ENCODE data around the gene BCAR3.

The BCAR3 gene

GRCh38 chr1:93585059-93585966, 96.3 kb downstream of the BCAR3 start:
- no peak overlapping the region for H3K27ac Mint-ChIP-seq
- ATAC-seq (ENCODE audit: low read depth) (no peak), DNase-seq (ENCODE audit: low spot score in 2 of 2) (no peak)
- H3K9me3 Mint-ChIP-seq = no peaks in the 10 kb centered on the region
- no peak overlapping the region for H3K4me3 Mint-ChIP-seq
- H3K4me1 Mint-ChIP-seq = no peaks in the 10 kb centered on the region
- peaks cover 17% of the 10 kb centered on the region for H3K36me3 Mint-ChIP-seq
- no peaks in the 10 kb centered on the region for H3K27me3 Mint-ChIP-seq

GRCh38 chr1:93584261-93585003, 97.2 kb downstream of the BCAR3 start:
- Mint-ChIP-seq H3K36me3 (peaks cover 14% of the 10 kb centered on the region), H3K4me3 (no peak overlapping the region), H3K27ac (no peak overlapping the region), H3K4me1 (no peaks in the 10 kb centered on the region), H3K9me3 (no peaks in the 10 kb centered on the region), H3K27me3 (no peaks in the 10 kb centered on the region)
- DNase-seq (ENCODE audit: low spot score in 2 of 2) (no peak), ATAC-seq (ENCODE audit: low read depth) (no peak)

- peaks cover 3% of the 10 kb centered on the region for H3K36me3 Mint-ChIP-seq
- DNase-seq (ENCODE audit: low spot score in 2 of 2) (no peak), ATAC-seq (ENCODE audit: low read depth) (no peak)
- no peaks in the 10 kb centered on the region for H3K27me3 Mint-ChIP-seq
- no peaks in the 10 kb centered on the region for H3K9me3 Mint-ChIP-seq
- H3K27ac Mint-ChIP-seq = no peak overlapping the region
- H3K4me1 Mint-ChIP-seq = no peaks in the 10 kb centered on the region
- H3K4me3 Mint-ChIP-seq = no peak overlapping the region
Measured at GRCh38 chr1:93581917-93582850, 99.5 kb downstream of the BCAR3 start.

GRCh38 chr1:93579891-93580290, 101.7 kb downstream of the BCAR3 start:
- H3K4me3 Mint-ChIP-seq = no peak overlapping the region
- DNase-seq (ENCODE audit: low spot score in 2 of 2) (no peak), ATAC-seq (ENCODE audit: low read depth) (no peak)
- H3K9me3 Mint-ChIP-seq = no peaks in the 10 kb centered on the region
- no peak overlapping the region for H3K27ac Mint-ChIP-seq
- H3K4me1 Mint-ChIP-seq = no peaks in the 10 kb centered on the region
- peaks cover 9% of the 10 kb centered on the region for H3K36me3 Mint-ChIP-seq
- H3K27me3 Mint-ChIP-seq = no peaks in the 10 kb centered on the region

- DNase-seq (ENCODE audit: low spot score in 2 of 2) = no peak
- Mint-ChIP-seq H3K27ac (no peak overlapping the region), H3K36me3 (peaks cover 12% of the 10 kb centered on the region), H3K27me3 (no peaks in the 10 kb centered on the region), H3K9me3 (no peaks in the 10 kb centered on the region), H3K4me1 (no peaks in the 10 kb centered on the region), H3K4me3 (no peak overlapping the region)
- no peak for ATAC-seq (ENCODE audit: low read depth)
Measured at GRCh38 chr1:93578911-93579825, 102.5 kb downstream of the BCAR3 start.

- H3K4me3 Mint-ChIP-seq = no peak overlapping the region
- H3K27me3 Mint-ChIP-seq = no peaks in the 10 kb centered on the region
- peaks cover 10% of the 10 kb centered on the region for H3K36me3 Mint-ChIP-seq
- DNase-seq (ENCODE audit: low spot score in 2 of 2) (no peak), ATAC-seq (ENCODE audit: low read depth) (no peak)
- no peak overlapping the region for H3K27ac Mint-ChIP-seq
- no peaks in the 10 kb centered on the region for H3K4me1 Mint-ChIP-seq
- no peaks in the 10 kb centered on the region for H3K9me3 Mint-ChIP-seq
Measured at GRCh38 chr1:93578433-93578830, 103.2 kb downstream of the BCAR3 start.

GRCh38 chr1:93577536-93578432, 103.9 kb downstream of the BCAR3 start:
- Mint-ChIP-seq H3K27ac (no peak overlapping the region), H3K27me3 (no peaks in the 10 kb centered on the region), H3K4me3 (no peak overlapping the region), H3K4me1 (no peaks in the 10 kb centered on the region), H3K9me3 (no peaks in the 10 kb centered on the region), H3K36me3 (peaks cover 13% of the 10 kb centered on the region)
- DNase-seq (ENCODE audit: low spot score in 2 of 2) (no peak), ATAC-seq (ENCODE audit: low read depth) (no peak)

- ATAC-seq (ENCODE audit: low read depth) (no peak), DNase-seq (ENCODE audit: low spot score in 2 of 2) (no peak)
- Mint-ChIP-seq H3K36me3 (peaks cover 16% of the 10 kb centered on the region), H3K9me3 (no peaks in the 10 kb centered on the region), H3K27ac (peak overlapping the region; percentile 12), H3K4me1 (no peaks in the 10 kb centered on the region), H3K4me3 (no peak overlapping the region), H3K27me3 (no peaks in the 10 kb centered on the region)
Measured at GRCh38 chr1:93576746-93577145, 104.9 kb downstream of the BCAR3 start.

GRCh38 chr1:93576346-93576745, 105.3 kb downstream of the BCAR3 start:
- H3K9me3 Mint-ChIP-seq = no peaks in the 10 kb centered on the region
- no peak for ATAC-seq (ENCODE audit: low read depth)
- no peak for DNase-seq (ENCODE audit: low spot score in 2 of 2)
- no peaks in the 10 kb centered on the region for H3K27me3 Mint-ChIP-seq
- peaks cover 16% of the 10 kb centered on the region for H3K36me3 Mint-ChIP-seq
- no peak overlapping the region for H3K4me3 Mint-ChIP-seq
- H3K4me1 Mint-ChIP-seq = no peaks in the 10 kb centered on the region
- H3K27ac Mint-ChIP-seq = peak overlapping the region; percentile 12

- Mint-ChIP-seq H3K9me3 (no peaks in the 10 kb centered on the region), H3K36me3 (peaks cover 16% of the 10 kb centered on the region), H3K27me3 (no peaks in the 10 kb centered on the region), H3K27ac (no peak overlapping the region), H3K4me3 (no peak overlapping the region), H3K4me1 (no peaks in the 10 kb centered on the region)
- no peak for ATAC-seq (ENCODE audit: low read depth)
- DNase-seq (ENCODE audit: low spot score in 2 of 2) = no peak
Measured at GRCh38 chr1:93575621-93576284, 105.9 kb downstream of the BCAR3 start.

- ATAC-seq (ENCODE audit: low read depth) (no peak), DNase-seq (ENCODE audit: low spot score in 2 of 2) (no peak)
- Mint-ChIP-seq H3K27ac (no peak overlapping the region), H3K27me3 (no peaks in the 10 kb centered on the region), H3K9me3 (no peaks in the 10 kb centered on the region), H3K4me3 (no peak overlapping the region), H3K4me1 (no peaks in the 10 kb centered on the region), H3K36me3 (peaks cover 16% of the 10 kb centered on the region)
Measured at GRCh38 chr1:93574991-93575390, 106.6 kb downstream of the BCAR3 start.

- Mint-ChIP-seq H3K27ac (peak overlapping the region; percentile 25), H3K36me3 (peaks cover 16% of the 10 kb centered on the region), H3K4me3 (no peak overlapping the region), H3K27me3 (no peaks in the 10 kb centered on the region), H3K4me1 (no peaks in the 10 kb centered on the region), H3K9me3 (no peaks in the 10 kb centered on the region)
- no peak for ATAC-seq (ENCODE audit: low read depth)
- DNase-seq (ENCODE audit: low spot score in 2 of 2) = no peak
Measured at GRCh38 chr1:93574511-93574910, 107.1 kb downstream of the BCAR3 start.
